Breast epithelium (tissue), 4 donors: ENCODE data around the gene HBS1L. TPM values are rescaled to one million over a fixed set of nuclear protein-coding genes. Genes with fewer than 3 reads are reported as not detected.

Experiments
- DNase-seq, 2 donors: peaks; one replicate each; pipeline ENCODE4 v3.0.0-alpha.2; 2019; ENCODE audit warnings: low spot score in 2 of 2
- H3K27ac ChIP-seq, 2 donors: fragments of 200-600 bp; sonication (generic) in 1 of 2; one replicate each; pipeline ENCODE4 v1.5.1; 2016 to 2019; ENCODE audit warnings: mild to moderate bottlenecking in 1 of 2
- H3K27me3 ChIP-seq, 2 donors: fragments of 200-600 bp; sonication (generic) in 1 of 2; one replicate each; pipeline versions ENCODE4 v1.5.1 to v1.6.0; 2017 to 2019; ENCODE audit warnings: control low read depth in 1 of 2, mild to moderate bottlenecking in 1 of 2
- H3K36me3 ChIP-seq: fragments of 200-600 bp; one replicate; pipeline ENCODE4 v1.5.1; 2019
- H3K4me1 ChIP-seq, 2 donors: fragments of 200-600 bp; sonication (generic); one replicate each; pipeline ENCODE4 v1.5.1; 2016 to 2019; ENCODE audit warnings: control low read depth in 1 of 2
- H3K4me3 ChIP-seq, 3 donors: fragments of 200-600 bp; sonication (generic); 1 replicate in 2 of 3; 2 replicates in 1 of 3; pipeline ENCODE4 v1.5.1; 2016 to 2019; ENCODE audit warnings: mild to moderate bottlenecking in 3 of 3, moderate library complexity in 2 of 3
- H3K9me3 ChIP-seq, 2 donors: fragments of 200-600 bp; sonication (generic) in 1 of 2; one replicate each; pipeline ENCODE4 v1.5.1; 2016 to 2019; ENCODE audit warnings: control low read depth in 1 of 2
- CTCF ChIP-seq, 3 donors: fragments of 450-650 bp; IDR thresholded peaks; one replicate each; pipeline ENCODE4 v1.5.1; 2016 to 2017; ENCODE audit warnings: antibody characterized with exemption in 3 of 3, mild to moderate bottlenecking in 3 of 3, moderate library complexity in 3 of 3
- POLR2A ChIP-seq: fragments of 450-650 bp; IDR thresholded peaks from one replicate; pipeline ENCODE4 v1.6.1; 2016; ENCODE audit warnings: antibody characterized with exemption, mild to moderate bottlenecking, moderate library complexity
- POLR2AphosphoS5 ChIP-seq, 3 donors: sonication (generic); formaldehyde crosslinking; IDR thresholded peaks; one replicate each; pipeline ENCODE4 v1.6.1; 2017; ENCODE audit warnings: antibody characterized with exemption in 3 of 3
- intact Hi-C: fragments of 100-400 bp; cut with DNase I; formaldehyde crosslinking; loops from one replicate; pipeline ENCODE4 v1.15.1; 2023; ENCODE audit warnings: low total_unique reads
- total RNA-seq, 3 donors: library from RNA; depleted of rRNA; stranded (reverse); fragments of >200 nt; gene quantifications; one replicate each; pipeline ENCODE4 v1.1.0, GENCODE V29; 2016

The HBS1L gene
- total RNA-seq, 3 donors from 2014 or later: 42.0 to 55.5 (median 52.0) TPM

- H3K4me3 ChIP-seq: no peak overlapping the region
- no peaks in the 10 kb centered on the region for H3K9me3 ChIP-seq
- H3K27me3 ChIP-seq: no peaks in the 10 kb centered on the region
- intact Hi-C loops: no loop called here
- no peak for TF ChIP-seq POLR2A
- no peak for TF ChIP-seq CTCF (IDR thresholded peaks at IDR 0.05)
- no peak for TF ChIP-seq POLR2AphosphoS5 (IDR thresholded peaks at IDR 0.05)
- no peaks in the 10 kb centered on the region for H3K36me3 ChIP-seq
- no peaks in the 10 kb centered on the region for H3K4me1 ChIP-seq
- no peak overlapping the region for H3K27ac ChIP-seq
- no peak for DNase-seq
These were observed 75.5 kb downstream of the HBS1L start for GRCh38 chr6:134979142-134979541.

- H3K4me3 ChIP-seq: no peak overlapping the region
- no peaks in the 10 kb centered on the region for H3K36me3 ChIP-seq
These were observed 80.3 kb downstream of the HBS1L start for GRCh38 chr6:134974370-134974769.

GRCh38 chr6:134967711-134968110 lies 86.9 kb downstream of the HBS1L start:
- Histone ChIP-seq H3K27me3 (no peaks in the 10 kb centered on the region), H3K4me1 (no peaks in the 10 kb centered on the region), H3K36me3 (no peaks in the 10 kb centered on the region), H3K27ac (no peak overlapping the region), H3K9me3 (no peaks in the 10 kb centered on the region), H3K4me3 (no peak overlapping the region)
- intact Hi-C loops: no loop called here
- no peak for DNase-seq
- TF ChIP-seq POLR2AphosphoS5 (IDR thresholded peaks at IDR 0.05) (no peak), POLR2A (no peak), CTCF (IDR thresholded peaks at IDR 0.05) (no peak)

More at GRCh38 chr6:134974370-134974769, 80.3 kb downstream of the HBS1L start:
- DNase-seq: no peak
- TF ChIP-seq POLR2A: no peak
- no peak for TF ChIP-seq POLR2AphosphoS5 (IDR thresholded peaks at IDR 0.05)
- TF ChIP-seq CTCF (IDR thresholded peaks at IDR 0.05): no peak
- no peaks in the 10 kb centered on the region for H3K4me1 ChIP-seq
- H3K27ac ChIP-seq: no peak overlapping the region
- no peaks in the 10 kb centered on the region for H3K27me3 ChIP-seq
- no peaks in the 10 kb centered on the region for H3K9me3 ChIP-seq
- intact Hi-C loops: no loop called here

- no peak for DNase-seq
- no peak for TF ChIP-seq CTCF (IDR thresholded peaks at IDR 0.05)
- no peak for TF ChIP-seq POLR2AphosphoS5 (IDR thresholded peaks at IDR 0.05)
- TF ChIP-seq POLR2A: no peak
- intact Hi-C loops: no loop called here
- peaks cover 0 to 12% of the 10 kb centered on the region in 2 donors for H3K9me3 ChIP-seq
- H3K27ac ChIP-seq: no peak overlapping the region
- H3K4me1 ChIP-seq: no peaks in the 10 kb centered on the region
- no peaks in the 10 kb centered on the region for H3K36me3 ChIP-seq
- H3K4me3 ChIP-seq: no peak overlapping the region
- H3K27me3 ChIP-seq: no peaks in the 10 kb centered on the region
These were observed 90.0 kb downstream of the HBS1L start for GRCh38 chr6:134964451-134965203.

- Histone ChIP-seq H3K9me3 (peaks cover 0 to 19% of the 10 kb centered on the region in 2 donors), H3K36me3 (no peaks in the 10 kb centered on the region), H3K4me3 (no peak overlapping the region), H3K27ac (no peak overlapping the region), H3K4me1 (no peaks in the 10 kb centered on the region), H3K27me3 (no peaks in the 10 kb centered on the region)
- intact Hi-C loops: no loop called here
- DNase-seq: no peak
- TF ChIP-seq POLR2AphosphoS5 (IDR thresholded peaks at IDR 0.05) (no peak), POLR2A (no peak), CTCF (IDR thresholded peaks at IDR 0.05) (no peak)
These were observed 92.2 kb downstream of the HBS1L start for GRCh38 chr6:134962421-134962820.
